A172 (cell line): ENCODE measurements around the gene MEP1A. TPM values are rescaled to one million over a fixed set of nuclear protein-coding genes. Genes with fewer than 3 reads are reported as not detected.
"Not testable (repeated sequence)": the region's sequence is repeated elsewhere in the genome, so short reads cannot be mapped to it uniquely, and the experiment has no call there.

ENCODE experiments used
- DNase-seq: peaks from one replicate; pipeline ENCODE4 v3.0.0-alpha.2; 2015; ENCODE audit warnings: low spot score
- total RNA-seq: library from RNA; depleted of rRNA; stranded (reverse); fragments of >200 nt; shearing (Covaris generic); gene quantifications from 2 replicates; pipeline ENCODE4 v1.2.3, GENCODE V29; 2014

Gene MEP1A
- total RNA-seq, 1 experiment from 2014 or later: not detected

DNA sequence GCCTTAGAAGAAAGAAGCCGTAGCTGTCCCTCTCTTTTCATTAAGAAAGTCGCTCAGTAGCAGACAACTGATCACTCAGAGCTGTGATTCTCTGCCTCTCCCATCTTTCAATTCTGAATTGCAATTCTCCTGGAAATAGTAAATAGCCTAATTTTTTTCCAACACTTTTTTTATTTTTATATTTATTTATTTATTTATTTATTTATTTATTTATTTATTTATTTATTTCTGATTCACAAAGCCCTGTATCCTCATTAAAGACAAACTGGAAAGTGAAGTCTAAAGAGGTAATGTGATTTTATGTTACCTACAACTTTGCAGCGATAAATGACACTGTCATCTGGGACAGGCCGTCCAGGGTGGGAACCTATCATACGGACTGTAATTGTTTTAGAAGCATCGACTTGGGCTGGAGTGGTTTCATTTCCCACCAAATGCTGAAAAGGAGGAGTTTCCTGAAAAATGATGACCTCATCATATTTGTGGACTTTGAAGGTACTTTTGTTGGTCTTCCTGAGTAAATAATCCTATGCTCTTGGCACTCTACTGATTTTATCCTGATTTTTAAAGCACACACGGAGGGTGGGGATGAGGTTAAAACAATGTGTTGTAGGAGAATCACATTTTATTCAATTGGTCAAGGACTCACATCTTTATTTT lies 41.2 kb downstream of the MEP1A start:
- not testable (repeated sequence) for DNase-seq

DNA sequence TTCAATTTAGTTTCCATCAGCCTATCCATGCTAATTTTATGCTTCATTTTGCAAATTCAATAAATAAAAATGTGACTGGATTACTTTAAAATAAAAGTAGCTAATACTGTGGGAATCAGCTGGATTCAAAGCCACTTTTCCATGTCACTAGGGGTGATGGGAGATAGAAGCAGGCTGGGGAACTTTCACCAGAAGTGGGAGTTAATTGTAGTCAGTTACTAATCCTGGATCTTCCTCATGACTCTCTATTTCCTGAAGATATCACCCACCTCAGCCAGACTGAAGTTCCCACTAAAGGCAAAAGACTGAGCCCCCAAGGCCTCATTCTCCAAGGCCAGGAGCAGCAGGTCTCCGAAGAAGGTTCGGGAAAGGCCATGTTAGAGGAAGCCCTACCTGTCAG lies 41.8 kb downstream of the MEP1A start:
- DNase-seq: not testable (repeated sequence)

DNA sequence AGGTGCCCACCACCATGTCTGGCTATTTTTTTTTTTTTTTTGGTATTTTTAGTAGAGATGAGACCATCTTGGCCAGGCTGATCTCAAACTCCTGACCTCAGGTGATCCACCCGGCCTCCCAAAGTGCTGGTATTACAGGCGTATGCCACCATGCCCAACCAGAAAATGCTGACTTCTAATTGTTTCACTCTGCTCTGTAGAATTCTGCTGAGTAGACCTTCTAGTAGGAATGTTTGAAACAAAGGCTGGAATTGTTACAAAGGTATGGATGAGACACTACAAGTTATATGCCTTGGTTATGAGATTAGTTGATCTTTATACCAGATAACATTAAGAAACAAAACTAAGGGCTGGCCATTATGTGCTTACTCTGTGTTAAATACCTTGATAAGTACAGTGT lies 44.8 kb downstream of the MEP1A start:
- no peak for DNase-seq

DNA sequence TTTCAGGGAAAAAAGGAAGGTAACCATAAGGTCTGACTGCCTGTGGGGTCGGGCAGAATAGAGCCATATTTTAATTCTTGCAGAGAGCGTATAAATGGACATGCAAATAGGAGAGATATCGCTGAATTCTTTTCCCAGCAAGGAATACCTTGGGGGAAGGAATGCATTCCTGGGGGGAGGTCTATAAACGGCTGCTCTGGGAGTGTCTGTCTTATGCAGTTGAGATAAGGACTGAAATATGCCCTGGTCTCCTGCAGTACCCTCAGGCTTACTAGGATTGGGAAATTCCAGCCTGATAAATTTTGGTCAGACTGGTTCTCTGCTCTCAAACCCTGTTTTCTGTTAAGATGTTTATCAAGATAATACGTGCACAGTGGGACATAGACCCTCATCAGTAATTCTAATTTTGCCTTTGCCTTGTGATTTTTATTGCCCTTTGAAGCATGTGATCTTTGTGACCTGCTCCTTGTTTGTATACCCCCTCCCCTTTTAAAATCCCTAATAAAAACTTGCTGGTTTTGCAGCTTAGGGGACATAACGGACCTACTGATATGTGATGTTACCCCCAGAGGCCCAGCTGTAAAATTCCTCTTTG lies 49.2 kb downstream of the MEP1A start:
- DNase-seq: not testable (repeated sequence)

DNA sequence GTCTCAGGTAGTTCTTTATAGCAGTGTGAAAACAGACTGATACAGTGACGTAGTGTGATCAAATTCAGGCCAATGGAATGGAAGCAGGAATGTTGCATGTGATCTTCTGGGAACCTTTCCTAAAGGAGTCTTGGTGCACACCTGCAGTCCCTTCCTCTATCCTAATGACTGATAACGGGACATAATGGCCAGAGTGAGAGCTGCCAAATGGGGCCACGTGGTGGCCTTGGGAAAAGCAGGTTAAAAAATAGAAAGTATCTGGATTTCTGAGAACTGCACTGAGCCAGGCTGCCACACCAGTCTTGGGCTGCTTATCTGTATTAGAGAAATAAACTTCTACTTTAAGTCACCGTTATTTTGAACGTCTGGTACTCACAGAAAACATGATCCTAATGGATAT lies 51.9 kb downstream of the MEP1A start:
- DNase-seq: no peak

DNA sequence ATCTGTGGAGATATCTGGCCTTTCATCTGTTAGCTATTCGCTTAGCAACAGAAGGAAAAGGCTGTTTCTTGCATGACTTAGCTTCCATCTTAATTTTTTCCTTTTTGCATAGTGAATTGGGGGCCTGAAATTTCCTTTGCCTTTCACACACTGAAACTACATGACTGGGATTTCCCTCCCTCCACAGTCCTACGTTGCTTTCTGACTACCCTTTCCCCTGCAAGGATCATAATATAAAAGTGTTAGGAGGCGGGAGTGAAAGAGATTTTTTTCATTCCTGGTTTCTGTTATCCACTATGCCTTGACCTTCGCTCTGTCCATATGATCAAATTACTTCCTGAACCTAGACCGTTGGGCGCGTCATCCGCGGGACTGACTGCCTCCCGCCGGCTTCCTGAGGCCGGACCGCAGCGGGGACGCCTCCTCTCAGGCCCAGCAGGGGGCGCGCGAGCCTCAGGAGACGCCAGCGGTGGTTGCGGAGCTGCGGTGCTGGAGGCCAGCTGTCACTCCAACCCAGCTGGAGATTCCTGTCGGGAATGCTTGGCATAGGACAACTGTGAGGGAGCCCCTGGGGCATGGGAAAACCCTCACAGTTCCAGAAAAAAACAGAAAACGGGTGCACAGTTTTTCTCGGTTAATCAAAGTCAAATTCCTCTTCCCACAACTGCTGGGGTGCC lies 55.6 kb downstream of the MEP1A start:
- peak; percentile 53 for DNase-seq

DNA sequence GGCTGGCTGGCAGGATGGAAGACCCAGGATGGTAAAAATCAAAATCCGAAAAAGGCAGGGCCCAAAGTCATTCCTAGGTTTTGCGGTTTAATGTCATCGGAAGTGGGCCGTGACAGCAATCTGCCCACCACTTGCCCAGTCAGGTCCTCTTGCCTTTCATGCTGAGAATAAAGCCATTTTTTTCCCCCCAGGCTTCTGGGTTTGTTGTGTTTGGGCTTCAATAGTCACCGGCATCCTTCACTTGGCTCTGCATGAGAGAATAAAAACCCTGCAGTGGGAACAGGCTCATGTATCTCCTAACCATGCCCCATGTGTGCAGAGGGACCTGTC lies 56.1 kb downstream of the MEP1A start:
- DNase-seq: no peak

DNA sequence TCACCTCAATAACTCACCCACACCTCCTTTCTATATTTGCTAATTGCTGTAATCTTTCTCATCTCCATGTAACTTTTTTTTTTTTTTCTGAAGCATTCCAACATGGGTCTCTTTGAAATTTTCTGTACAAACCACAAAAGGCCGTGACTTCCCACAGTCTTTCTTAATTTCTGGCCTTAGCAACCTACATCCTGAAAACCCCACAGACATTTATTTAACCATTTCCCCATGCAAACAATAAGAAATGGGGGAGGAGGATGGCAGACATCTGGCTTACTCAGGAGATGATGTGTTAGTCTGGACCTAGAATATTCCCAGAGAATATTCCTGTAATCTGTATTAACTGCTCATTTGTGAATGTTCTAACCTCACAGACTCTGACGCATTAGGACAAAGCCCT lies 57.6 kb downstream of the MEP1A start:
- DNase-seq: no peak

DNA sequence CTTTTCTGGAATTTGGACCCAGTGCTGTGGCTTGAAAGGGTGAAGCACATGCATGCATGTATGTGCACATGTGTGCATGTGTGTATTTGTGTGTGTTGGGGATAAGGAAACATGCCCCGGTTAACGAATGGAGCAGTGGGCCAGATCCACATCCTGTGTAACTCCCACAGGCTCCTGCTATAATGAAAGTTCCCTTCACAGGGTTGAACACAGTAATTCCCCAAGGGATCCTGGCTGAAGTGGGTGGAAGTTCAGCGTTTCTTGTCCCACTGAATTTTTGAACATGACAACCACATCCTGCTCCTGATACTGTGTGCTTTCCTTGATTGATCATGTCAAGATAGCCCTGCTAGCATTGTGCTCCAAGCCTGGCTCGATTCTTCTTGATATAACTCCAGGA lies 58.4 kb downstream of the MEP1A start:
- DNase-seq: not testable (repeated sequence)

DNA sequence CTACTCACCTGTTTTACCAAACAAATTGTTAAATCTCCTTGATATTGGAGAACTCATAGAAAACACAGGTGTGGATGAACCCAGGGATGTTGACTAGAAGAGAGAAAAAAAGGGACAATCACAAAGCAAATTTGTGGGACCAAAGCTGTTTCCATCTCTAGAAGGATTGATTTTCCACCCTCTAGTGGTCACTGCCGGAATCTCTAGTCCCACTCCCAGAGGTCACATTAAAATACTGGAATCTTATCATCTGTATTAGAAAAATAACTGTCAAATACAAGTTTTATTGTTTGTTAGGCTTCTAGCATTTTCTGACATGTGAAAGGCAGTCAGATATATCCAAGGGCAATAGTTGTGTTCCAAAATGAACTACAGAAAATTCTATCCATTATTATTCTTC lies 62.8 kb downstream of the MEP1A start:
- peak; percentile 25 for DNase-seq

DNA sequence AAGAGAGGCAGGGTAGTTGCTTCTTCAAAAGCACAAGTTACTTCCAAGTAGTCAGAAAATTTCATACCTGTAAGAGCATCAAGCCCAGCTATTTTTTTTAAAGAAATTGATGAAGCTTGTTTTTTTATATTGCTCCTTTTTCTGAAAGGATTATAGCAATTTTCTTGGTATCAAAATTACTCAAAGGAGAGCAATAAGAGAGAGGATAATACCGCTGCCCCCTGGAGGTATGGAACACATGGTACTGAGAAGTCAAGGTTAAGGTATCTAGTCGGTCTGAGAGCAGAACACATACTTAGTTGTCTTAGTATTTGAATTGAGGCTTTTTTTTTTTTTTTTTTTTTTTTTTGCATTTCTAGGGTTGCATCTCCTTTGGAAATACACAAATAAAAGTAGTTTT lies 69.2 kb downstream of the MEP1A start:
- DNase-seq: no peak

DNA sequence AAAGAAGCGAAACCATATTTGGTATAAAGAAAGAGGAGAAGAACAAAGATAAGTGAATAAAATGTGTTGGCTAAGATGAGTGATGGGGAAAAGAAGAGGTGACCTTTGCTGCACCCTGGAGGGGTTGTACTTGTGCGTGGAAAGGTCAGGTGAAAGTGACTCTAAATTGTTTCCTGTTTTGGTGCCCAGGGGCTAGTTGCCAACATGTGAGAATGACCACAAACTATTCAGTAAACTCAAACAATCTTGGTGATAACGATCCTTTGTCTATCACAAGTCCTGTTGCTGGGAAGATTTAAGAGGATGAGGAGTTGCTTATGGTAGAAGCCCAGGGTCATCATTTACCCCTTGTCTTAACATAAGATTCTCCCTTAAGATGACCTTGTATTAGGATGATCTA lies 70.6 kb downstream of the MEP1A start:
- no peak for DNase-seq

DNA sequence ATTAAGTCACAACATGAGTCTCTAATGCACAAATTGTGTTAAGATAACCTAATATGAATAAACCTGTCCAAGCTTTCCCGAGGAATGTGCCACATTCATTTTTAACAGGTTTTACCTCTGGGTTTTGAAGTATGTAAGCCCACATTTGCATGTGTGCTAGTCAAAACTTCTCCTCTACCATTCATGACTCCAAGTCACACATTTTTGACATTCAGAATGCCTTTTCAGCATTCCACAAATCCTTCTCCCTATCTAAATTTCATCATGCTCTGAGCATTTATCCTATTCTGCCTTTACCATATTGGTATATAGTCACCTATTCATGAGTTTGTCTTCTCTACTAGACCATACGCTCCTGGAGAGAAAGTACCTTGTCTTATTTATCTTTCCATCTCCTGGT lies 72.0 kb downstream of the MEP1A start:
- no peak for DNase-seq

DNA sequence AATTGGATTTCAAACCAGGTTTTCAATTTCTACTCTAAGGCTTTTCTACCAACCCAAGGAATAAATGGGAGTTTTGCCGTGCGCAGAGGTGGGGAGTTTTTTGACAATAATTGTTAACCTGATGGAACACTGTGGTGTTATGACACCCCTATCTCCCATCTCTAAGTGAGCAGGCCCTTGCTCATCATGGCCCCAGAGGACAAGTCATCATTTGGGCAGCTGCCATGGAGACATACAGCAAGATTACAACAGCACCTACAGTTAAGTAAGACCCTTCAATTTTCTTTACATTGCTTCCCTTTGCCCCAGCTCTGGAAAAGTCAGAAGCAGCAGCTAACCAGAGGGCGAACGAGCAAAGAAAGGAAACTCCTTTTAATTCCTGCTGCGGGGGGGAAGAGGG lies 74.2 kb downstream of the MEP1A start:
- DNase-seq: no peak

DNA sequence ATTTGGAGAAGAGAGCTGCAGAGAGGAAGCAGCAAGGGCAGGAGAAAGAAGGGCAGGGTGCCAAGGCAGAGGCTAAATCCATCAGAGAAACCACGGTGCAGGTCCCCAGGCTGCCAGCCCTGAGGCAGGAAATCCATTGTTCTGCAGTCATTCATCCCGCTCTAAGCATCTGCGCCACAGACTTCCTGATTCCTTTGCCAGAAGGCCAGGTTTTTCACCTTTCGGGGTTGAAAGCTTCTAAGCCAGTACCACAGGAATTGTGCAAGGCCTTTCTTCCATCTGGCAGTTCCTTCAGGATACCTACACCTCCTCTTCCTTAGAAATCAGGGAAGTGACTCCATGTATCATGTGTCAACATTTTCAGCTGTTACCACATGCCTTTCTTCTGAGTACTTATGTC lies 82.9 kb downstream of the MEP1A start:
- peak; percentile 45 for DNase-seq

DNA sequence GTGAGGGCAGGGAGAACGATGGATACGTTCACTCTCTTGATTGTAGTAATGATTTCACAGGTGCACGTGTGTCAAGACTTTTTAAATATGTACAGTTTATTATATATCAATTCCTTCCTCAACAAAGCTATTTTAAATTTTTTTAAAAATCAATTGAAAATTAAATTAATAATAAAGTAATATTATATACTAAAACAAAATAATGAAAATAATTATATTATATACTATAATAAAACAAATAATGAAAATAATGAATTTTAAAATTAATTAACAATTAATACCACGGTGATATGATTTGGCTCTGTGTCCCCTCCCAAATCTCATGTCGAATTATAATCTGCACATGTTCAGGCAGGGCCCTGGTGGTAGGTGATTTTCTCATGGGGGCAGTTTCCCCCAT lies 85.8 kb downstream of the MEP1A start:
- DNase-seq: no peak

DNA sequence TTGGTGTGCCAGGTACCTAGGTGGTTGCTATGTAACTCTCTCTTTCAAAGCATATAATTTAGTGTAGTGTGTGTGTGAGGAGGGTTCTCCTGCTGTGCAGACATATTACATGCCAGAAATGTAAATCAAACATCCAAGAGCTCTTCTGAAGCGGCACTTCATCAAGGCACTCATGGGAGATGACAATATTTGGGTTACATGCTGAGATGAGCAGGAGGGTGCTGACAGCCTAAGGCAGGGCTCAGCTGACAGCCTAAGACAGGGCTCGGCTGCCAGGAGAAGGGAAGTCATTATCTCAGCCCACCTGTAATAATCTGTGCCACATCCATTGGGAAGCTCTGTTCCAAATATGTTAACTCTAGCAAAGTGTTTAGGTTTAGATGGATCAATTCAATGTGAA lies 89.5 kb downstream of the MEP1A start:
- no peak for DNase-seq

DNA sequence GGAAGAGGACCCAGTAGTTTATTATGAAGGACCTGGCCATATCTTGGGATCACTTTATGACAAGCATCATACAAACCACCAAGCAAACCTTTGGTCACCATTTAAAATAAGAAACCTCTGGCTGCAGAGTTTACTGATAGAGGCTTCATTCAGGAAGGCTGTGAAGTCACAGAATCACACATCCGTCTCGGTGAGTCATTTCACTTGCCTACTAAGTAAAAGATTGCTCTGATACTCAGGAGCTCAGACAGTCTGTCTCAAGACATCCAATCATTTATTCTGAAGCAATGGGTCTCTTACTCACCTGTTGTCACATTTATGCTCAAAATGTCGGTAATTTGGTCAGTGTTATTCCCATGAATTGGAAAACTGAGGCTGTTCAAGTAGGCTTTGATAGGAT lies 94.8 kb downstream of the MEP1A start:
- DNase-seq: peak; percentile 21

DNA sequence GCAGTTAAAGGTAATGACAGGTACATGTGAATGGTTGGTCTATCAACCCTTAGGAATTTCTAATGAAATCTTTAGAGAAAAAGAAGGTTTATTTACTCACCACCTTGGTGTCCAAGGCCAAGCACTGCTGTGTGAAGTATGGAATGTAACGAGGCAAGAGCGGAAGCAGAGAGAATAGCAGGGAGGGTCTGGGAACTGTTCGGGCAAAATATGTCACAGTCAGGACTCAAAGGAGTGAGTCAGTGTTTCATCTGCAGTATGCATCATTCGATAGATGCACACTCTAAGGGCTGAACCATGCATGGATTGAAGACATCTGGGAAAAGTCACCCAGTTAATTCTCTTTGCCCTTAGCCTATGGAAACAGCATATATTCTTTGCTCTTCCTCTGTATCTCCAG lies 95.4 kb downstream of the MEP1A start:
- DNase-seq: no peak
